MCF 10A (cell line): ENCODE results near the gene S100A4. TPM values are rescaled to one million over a fixed set of nuclear protein-coding genes. Genes with fewer than 3 reads are reported as not detected.

Experiments
- total RNA-seq: library from RNA; stranded (reverse); gene quantifications from 2 replicates; pipeline ENCODE4 v1.2.3, GENCODE V29; 2022

Gene S100A4
- total RNA-seq, 1 experiment from 2014 or later, result 60.7 TPM

Other genes with a start within 250 kb of the S100A4 start
- not detected in 2 replicates for gene PGLYRP3, start 232.9 kb downstream of the S100A4 start, total RNA-seq
- not detected in 2 replicates for gene PGLYRP4, start 197.0 kb downstream of the S100A4 start, total RNA-seq
- gene S100A9, start 188.0 kb downstream of the S100A4 start, total RNA-seq, result 86.4 and 126 TPM in 2 replicates
- gene S100A12, start 170.2 kb downstream of the S100A4 start, total RNA-seq, result not detected in 2 replicates
- gene S100A8, start 154.7 kb downstream of the S100A4 start, total RNA-seq, result 46.9 and 80.4 TPM in 2 replicates
- not detected in 2 replicates for gene S100A7A, start 129.3 kb downstream of the S100A4 start, total RNA-seq
- not detected in 2 replicates for gene S100A7, start 85.2 kb downstream of the S100A4 start, total RNA-seq
- gene S100A6, start 9.8 kb downstream of the S100A4 start, total RNA-seq, result 2,571 and 2,904 TPM in 2 replicates
- gene S100A5, start 4.9 kb downstream of the S100A4 start, total RNA-seq, result not detected in 2 replicates
- gene S100A3, start 3.5 kb upstream of the S100A4 start, total RNA-seq, result 85.7 and 90.0 TPM in 2 replicates
- gene S100A2, start 20.0 kb upstream of the S100A4 start, total RNA-seq, result 5,064 and 5,163 TPM in 2 replicates
- gene S100A16, start 67.3 kb upstream of the S100A4 start, total RNA-seq, result 1,014 and 1,213 TPM in 2 replicates
- 264 and 332 TPM in 2 replicates for gene S100A14, start 70.5 kb upstream of the S100A4 start, total RNA-seq
- 210 and 236 TPM in 2 replicates for gene S100A13, start 81.7 kb upstream of the S100A4 start, total RNA-seq
- 0.74 TPM in 1 of 2 replicates, not detected in the other for gene S100A1, start 82.6 kb upstream of the S100A4 start, total RNA-seq
- gene CHTOP, start 88.3 kb upstream of the S100A4 start, total RNA-seq, result 147 and 156 TPM in 2 replicates
- 55.9 and 63.7 TPM in 2 replicates for gene SNAPIN, start 112.9 kb upstream of the S100A4 start, total RNA-seq
- 348 and 374 TPM in 2 replicates for gene ILF2, start 125.2 kb upstream of the S100A4 start, total RNA-seq
- not detected in 2 replicates for gene NPR1, start 132.9 kb upstream of the S100A4 start, total RNA-seq
- 68.7 and 88.3 TPM in 2 replicates for gene INTS3, start 182.2 kb upstream of the S100A4 start, total RNA-seq
- gene SLC27A3, start 229.6 kb upstream of the S100A4 start, total RNA-seq, result 11.1 and 12.8 TPM in 2 replicates